Mammary epithelial cell (primary cell): ENCODE measurements around the gene OPHN1.

ENCODE experiments used
- EZH2 ChIP-seq: IDR thresholded peaks from 2 replicates; pipeline ENCODE4 v1.6.1; 2012; ENCODE audit warnings: low read length, inconsistent platforms, borderline replicate concordance
- TF ChIP-seq, protein P1 (sequence below), 2 donors: IDR thresholded peaks in 1 of 2; conservative IDR thresholded peaks in 1 of 2; 2 replicates each; pipeline ENCODE4 v1.5.1; 2011 to 2012; ENCODE audit warnings: inconsistent platforms in 2 of 2, low read length in 2 of 2, mild to moderate bottlenecking in 2 of 2, control low read depth in 1 of 2, low read depth in 1 of 2; ENCODE audit not compliant: insufficient read depth in 1 of 2; ENCODE audit errors: extremely low read depth in 1 of 2

DNA sequence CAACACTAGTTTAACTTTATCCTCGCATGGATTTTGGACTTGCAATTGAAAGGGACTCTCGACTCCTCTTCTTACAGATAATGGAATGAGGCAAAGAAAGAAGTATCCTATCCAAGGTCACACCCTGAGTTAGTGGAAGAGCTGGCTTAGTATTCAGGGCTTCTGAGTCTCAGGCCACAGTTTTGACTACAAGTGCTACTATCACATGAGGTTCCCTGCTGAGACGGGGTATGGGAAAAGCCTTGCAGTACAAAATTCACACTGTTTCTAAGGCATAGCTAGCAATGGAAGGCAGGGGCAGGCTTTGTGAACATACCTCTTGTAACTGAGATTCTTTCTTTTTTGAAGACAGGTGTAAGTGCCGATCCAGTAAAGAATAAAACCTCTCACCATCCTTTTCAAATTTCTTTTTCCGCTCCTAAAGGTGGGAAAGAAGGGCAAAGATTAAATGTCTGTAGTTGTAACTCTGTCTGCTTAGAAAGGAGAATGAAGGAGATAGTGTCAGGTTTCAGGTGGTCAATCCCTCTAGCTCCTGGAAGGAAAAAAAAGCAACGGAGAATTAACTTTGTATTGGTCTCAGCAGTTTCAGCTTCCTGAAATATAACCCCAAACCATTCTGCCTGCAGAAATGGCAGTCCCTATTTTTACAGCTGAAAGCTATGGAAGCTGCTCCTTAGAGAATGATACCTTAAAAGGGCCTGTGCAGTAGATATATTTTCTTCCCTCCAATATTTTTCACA lies 199.0 kb downstream of the OPHN1 start:
- TF ChIP-seq EZH2 = no peak
- TF ChIP-seq, protein P1, sequence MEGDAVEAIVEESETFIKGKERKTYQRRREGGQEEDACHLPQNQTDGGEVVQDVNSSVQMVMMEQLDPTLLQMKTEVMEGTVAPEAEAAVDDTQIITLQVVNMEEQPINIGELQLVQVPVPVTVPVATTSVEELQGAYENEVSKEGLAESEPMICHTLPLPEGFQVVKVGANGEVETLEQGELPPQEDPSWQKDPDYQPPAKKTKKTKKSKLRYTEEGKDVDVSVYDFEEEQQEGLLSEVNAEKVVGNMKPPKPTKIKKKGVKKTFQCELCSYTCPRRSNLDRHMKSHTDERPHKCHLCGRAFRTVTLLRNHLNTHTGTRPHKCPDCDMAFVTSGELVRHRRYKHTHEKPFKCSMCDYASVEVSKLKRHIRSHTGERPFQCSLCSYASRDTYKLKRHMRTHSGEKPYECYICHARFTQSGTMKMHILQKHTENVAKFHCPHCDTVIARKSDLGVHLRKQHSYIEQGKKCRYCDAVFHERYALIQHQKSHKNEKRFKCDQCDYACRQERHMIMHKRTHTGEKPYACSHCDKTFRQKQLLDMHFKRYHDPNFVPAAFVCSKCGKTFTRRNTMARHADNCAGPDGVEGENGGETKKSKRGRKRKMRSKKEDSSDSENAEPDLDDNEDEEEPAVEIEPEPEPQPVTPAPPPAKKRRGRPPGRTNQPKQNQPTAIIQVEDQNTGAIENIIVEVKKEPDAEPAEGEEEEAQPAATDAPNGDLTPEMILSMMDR (conservative IDR thresholded peaks at IDR 0.05 in 1 of 2, IDR thresholded peaks at IDR 0.05 in 1 of 2; ENCODE audit: extremely low read depth in 1 of 2, insufficient read depth in 1 of 2, low read depth in 1 of 2, low read length in 2 of 2) = no peak
